ENCODE data around the gene UPK3A.

The UPK3A gene

GRCh38 chr22:45344334-45344733 is 59.6 kb downstream of the UPK3A start:
- TF ChIP-seq CTCF (conservative IDR thresholded peaks at IDR 0.05) (no peak), ZFX (IDR thresholded peaks at IDR 0.05) (no peak)

More at GRCh38 chr22:45344334-45344733, 59.6 kb downstream of the UPK3A start:
- H3K27ac ChIP-seq, result no peak overlapping the region
